CMK (cell line): ENCODE measurements around the gene JPH3.

Experiments
- DNase-seq: peaks from one replicate; pipeline ENCODE4 v3.0.0-alpha.2; 2010; ENCODE audit warnings: low read depth

The JPH3 gene

GRCh38 chr16:87697792-87698191 is 95.5 kb downstream of the JPH3 start:
- DNase-seq = no peak

- no peak for DNase-seq
Observed at GRCh38 chr16:87698241-87698640, 95.9 kb downstream of the JPH3 start.

GRCh38 chr16:87698676-87699199 is 96.4 kb downstream of the JPH3 start:
- DNase-seq = no peak

- DNase-seq = no peak
Observed at GRCh38 chr16:87700406-87701077, 98.2 kb downstream of the JPH3 start.

- no peak for DNase-seq
Observed at GRCh38 chr16:87701078-87701460, 98.8 kb downstream of the JPH3 start.

- DNase-seq = no peak
Observed at GRCh38 chr16:87701505-87701921, 99.2 kb downstream of the JPH3 start.

GRCh38 chr16:87702325-87702811 is 100.1 kb downstream of the JPH3 start:
- DNase-seq = no peak

- no peak for DNase-seq
Observed at GRCh38 chr16:87703071-87703470, 100.8 kb downstream of the JPH3 start.

- no peak for DNase-seq
Observed at GRCh38 chr16:87703835-87704375, 101.6 kb downstream of the JPH3 start.

GRCh38 chr16:87704754-87705353 is 102.5 kb downstream of the JPH3 start:
- no peak for DNase-seq

- no peak for DNase-seq
Observed at GRCh38 chr16:87705771-87706277, 103.5 kb downstream of the JPH3 start.

GRCh38 chr16:87706278-87707000 is 104.1 kb downstream of the JPH3 start:
- DNase-seq = no peak

GRCh38 chr16:87707097-87707496 is 104.8 kb downstream of the JPH3 start:
- no peak for DNase-seq

- DNase-seq = no peak
Observed at GRCh38 chr16:87707714-87708580, 105.6 kb downstream of the JPH3 start.

- no peak for DNase-seq
Observed at GRCh38 chr16:87708881-87709638, 106.8 kb downstream of the JPH3 start.

- no peak for DNase-seq
Observed at GRCh38 chr16:87709677-87710076, 107.4 kb downstream of the JPH3 start.

- DNase-seq = no peak
Observed at GRCh38 chr16:87710887-87711286, 108.6 kb downstream of the JPH3 start.

GRCh38 chr16:87712184-87712762 is 110.0 kb downstream of the JPH3 start:
- DNase-seq = no peak

- no peak for DNase-seq
Observed at GRCh38 chr16:87713451-87714229, 111.3 kb downstream of the JPH3 start.
